SK-N-SH (cell line): Measurements from ENCODE around the gene SMARCA4.

ENCODE experiments used
- EP300 ChIP-seq, 2 experiments: IDR thresholded peaks; 2 replicates each; pipeline versions ENCODE4 v1.4.0 to v1.6.1; 2012; ENCODE audit warnings: borderline replicate concordance in 1 of 2, low read depth in 1 of 2, low read length in 1 of 2
- EZH2phosphoT487 ChIP-seq: fragments of 200-600 bp; sonication (generic); IDR thresholded peaks from 2 replicates; pipeline ENCODE4 v1.6.1; 2017; ENCODE audit warnings: low read depth, mixed run types, mild to moderate bottlenecking, antibody characterized with exemption, moderate library complexity, borderline replicate concordance
- GABPA ChIP-seq: IDR thresholded peaks from 2 replicates; pipeline ENCODE4 v1.4.0; 2012; ENCODE audit warnings: low read depth, mild to moderate bottlenecking
- MXI1 ChIP-seq: IDR thresholded peaks from 2 replicates; pipeline ENCODE4 v1.6.1; 2012; ENCODE audit warnings: mild to moderate bottlenecking, low read depth, low read length, improper control_type of control experiment
- POLR2AphosphoS5 ChIP-seq: IDR thresholded peaks from 2 replicates; pipeline ENCODE4 v1.6.1; 2012; ENCODE audit warnings: low read depth, low read length
- RAD21 ChIP-seq: IDR thresholded peaks from 2 replicates; pipeline ENCODE4 v1.6.1; 2012; ENCODE audit warnings: mild to moderate bottlenecking, low read length
- RXRA ChIP-seq: IDR thresholded peaks from 2 replicates; pipeline ENCODE4 v1.4.0; 2012; ENCODE audit warnings: low read depth, mild to moderate bottlenecking, borderline replicate concordance
- TAF1 ChIP-seq: IDR thresholded peaks from 2 replicates; pipeline ENCODE4 v1.6.1; 2012; ENCODE audit warnings: low read depth, mild to moderate bottlenecking, low read length, moderate library complexity, borderline replicate concordance
- TEAD4 ChIP-seq: IDR thresholded peaks from 2 replicates; pipeline ENCODE4 v1.4.0; 2012; ENCODE audit warnings: mild to moderate bottlenecking, borderline replicate concordance; ENCODE audit not compliant: insufficient read depth
- USF2 ChIP-seq: fragments of 150-350 bp; IDR thresholded peaks from 2 replicates; pipeline ENCODE4 v1.6.1; 2017; ENCODE audit warnings: antibody characterized with exemption, low read length, low read depth, borderline replicate concordance
- YY1 ChIP-seq: IDR thresholded peaks from 2 replicates; pipeline ENCODE4 v1.4.0; 2012; ENCODE audit warnings: low read depth, mild to moderate bottlenecking
- TF ChIP-seq, protein P1 (sequence below): IDR thresholded peaks from 2 replicates; pipeline ENCODE4 v1.6.1; 2012; ENCODE audit warnings: mild to moderate bottlenecking, low read depth, low read length, moderate library complexity
- TF ChIP-seq, protein P2 (sequence below): fragments of 200-600 bp; sonication (generic); IDR thresholded peaks from 2 replicates; pipeline ENCODE4 v1.6.1; 2017; ENCODE audit warnings: antibody characterized with exemption, mild to moderate bottlenecking, moderate library complexity
- TF ChIP-seq, protein P3 (sequence below): IDR thresholded peaks from 2 replicates; pipeline ENCODE4; 2012

- TF ChIP-seq MXI1 (no peak), TAF1 (no peak), RXRA (no peak), RAD21 (no peak), EP300 (IDR thresholded peaks at IDR 0.05; ENCODE audit: borderline replicate concordance in 1 of 2, low read depth in 1 of 2, low read length in 1 of 2) (no peak), POLR2AphosphoS5 (no peak), TEAD4 (no peak), GABPA (no peak), USF2 (no peak), YY1 (no peak), EZH2phosphoT487 (no peak)
- TF ChIP-seq, protein P1, sequence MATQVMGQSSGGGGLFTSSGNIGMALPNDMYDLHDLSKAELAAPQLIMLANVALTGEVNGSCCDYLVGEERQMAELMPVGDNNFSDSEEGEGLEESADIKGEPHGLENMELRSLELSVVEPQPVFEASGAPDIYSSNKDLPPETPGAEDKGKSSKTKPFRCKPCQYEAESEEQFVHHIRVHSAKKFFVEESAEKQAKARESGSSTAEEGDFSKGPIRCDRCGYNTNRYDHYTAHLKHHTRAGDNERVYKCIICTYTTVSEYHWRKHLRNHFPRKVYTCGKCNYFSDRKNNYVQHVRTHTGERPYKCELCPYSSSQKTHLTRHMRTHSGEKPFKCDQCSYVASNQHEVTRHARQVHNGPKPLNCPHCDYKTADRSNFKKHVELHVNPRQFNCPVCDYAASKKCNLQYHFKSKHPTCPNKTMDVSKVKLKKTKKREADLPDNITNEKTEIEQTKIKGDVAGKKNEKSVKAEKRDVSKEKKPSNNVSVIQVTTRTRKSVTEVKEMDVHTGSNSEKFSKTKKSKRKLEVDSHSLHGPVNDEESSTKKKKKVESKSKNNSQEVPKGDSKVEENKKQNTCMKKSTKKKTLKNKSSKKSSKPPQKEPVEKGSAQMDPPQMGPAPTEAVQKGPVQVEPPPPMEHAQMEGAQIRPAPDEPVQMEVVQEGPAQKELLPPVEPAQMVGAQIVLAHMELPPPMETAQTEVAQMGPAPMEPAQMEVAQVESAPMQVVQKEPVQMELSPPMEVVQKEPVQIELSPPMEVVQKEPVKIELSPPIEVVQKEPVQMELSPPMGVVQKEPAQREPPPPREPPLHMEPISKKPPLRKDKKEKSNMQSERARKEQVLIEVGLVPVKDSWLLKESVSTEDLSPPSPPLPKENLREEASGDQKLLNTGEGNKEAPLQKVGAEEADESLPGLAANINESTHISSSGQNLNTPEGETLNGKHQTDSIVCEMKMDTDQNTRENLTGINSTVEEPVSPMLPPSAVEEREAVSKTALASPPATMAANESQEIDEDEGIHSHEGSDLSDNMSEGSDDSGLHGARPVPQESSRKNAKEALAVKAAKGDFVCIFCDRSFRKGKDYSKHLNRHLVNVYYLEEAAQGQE = no peak
- TF ChIP-seq, protein P2, sequence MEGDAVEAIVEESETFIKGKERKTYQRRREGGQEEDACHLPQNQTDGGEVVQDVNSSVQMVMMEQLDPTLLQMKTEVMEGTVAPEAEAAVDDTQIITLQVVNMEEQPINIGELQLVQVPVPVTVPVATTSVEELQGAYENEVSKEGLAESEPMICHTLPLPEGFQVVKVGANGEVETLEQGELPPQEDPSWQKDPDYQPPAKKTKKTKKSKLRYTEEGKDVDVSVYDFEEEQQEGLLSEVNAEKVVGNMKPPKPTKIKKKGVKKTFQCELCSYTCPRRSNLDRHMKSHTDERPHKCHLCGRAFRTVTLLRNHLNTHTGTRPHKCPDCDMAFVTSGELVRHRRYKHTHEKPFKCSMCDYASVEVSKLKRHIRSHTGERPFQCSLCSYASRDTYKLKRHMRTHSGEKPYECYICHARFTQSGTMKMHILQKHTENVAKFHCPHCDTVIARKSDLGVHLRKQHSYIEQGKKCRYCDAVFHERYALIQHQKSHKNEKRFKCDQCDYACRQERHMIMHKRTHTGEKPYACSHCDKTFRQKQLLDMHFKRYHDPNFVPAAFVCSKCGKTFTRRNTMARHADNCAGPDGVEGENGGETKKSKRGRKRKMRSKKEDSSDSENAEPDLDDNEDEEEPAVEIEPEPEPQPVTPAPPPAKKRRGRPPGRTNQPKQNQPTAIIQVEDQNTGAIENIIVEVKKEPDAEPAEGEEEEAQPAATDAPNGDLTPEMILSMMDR = no peak
- TF ChIP-seq, protein P3, sequence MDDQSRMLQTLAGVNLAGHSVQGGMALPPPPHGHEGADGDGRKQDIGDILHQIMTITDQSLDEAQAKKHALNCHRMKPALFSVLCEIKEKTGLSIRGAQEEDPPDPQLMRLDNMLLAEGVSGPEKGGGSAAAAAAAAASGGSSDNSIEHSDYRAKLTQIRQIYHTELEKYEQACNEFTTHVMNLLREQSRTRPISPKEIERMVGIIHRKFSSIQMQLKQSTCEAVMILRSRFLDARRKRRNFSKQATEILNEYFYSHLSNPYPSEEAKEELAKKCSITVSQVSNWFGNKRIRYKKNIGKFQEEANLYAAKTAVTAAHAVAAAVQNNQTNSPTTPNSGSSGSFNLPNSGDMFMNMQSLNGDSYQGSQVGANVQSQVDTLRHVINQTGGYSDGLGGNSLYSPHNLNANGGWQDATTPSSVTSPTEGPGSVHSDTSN = no peak
Measured at GRCh38 chr19:11064831-11065303, 104.0 kb downstream of the SMARCA4 start.
